Transverse colon (tissue), 3 donors: ENCODE data around the gene OR2T29.

ENCODE experiments used
- EP300 ChIP-seq: sonication (generic); formaldehyde crosslinking; IDR thresholded peaks from one replicate; pipeline ENCODE4 v1.6.1; 2017; ENCODE audit warnings: antibody characterized with exemption, low read depth
- POLR2A ChIP-seq: fragments of 450-650 bp; IDR thresholded peaks from one replicate; pipeline ENCODE4 v1.6.1; 2016; ENCODE audit warnings: antibody characterized with exemption, mild to moderate bottlenecking, moderate library complexity
- TF ChIP-seq, protein P1 (sequence below), 5 experiments: fragments of 200-600 bp in 3 of 5; fragments of 450-650 bp in 2 of 5; sonication (generic) in 3 of 5; IDR thresholded peaks; 1 replicate in 2 of 5; 2 replicates in 3 of 5; pipeline ENCODE4 v1.5.1; 2016 to 2017; ENCODE audit warnings: antibody characterized with exemption in 5 of 5, inconsistent platforms in 3 of 5, mild to moderate bottlenecking in 2 of 5, moderate library complexity in 1 of 5

DNA sequence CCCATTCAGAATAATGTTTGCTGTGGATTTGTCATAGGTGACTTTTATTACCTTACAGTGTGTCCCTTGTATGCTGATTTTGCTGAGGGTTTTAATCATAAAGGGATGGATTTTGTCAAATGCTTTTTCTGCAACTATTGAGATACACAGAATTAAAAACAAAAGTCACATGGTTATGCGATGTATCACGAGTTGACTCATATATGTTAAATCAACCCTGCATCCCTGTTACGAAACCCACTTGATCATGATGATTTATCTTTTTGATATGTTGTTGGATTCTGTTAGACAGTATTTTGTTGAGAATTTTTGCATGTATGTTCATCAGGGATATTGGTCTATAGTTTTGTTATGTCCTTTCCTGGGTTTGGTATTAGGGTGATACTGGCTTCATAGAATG lies 22.7 kb upstream of the OR2T29 start:
- TF ChIP-seq POLR2A: no peak
- TF ChIP-seq, protein P1, sequence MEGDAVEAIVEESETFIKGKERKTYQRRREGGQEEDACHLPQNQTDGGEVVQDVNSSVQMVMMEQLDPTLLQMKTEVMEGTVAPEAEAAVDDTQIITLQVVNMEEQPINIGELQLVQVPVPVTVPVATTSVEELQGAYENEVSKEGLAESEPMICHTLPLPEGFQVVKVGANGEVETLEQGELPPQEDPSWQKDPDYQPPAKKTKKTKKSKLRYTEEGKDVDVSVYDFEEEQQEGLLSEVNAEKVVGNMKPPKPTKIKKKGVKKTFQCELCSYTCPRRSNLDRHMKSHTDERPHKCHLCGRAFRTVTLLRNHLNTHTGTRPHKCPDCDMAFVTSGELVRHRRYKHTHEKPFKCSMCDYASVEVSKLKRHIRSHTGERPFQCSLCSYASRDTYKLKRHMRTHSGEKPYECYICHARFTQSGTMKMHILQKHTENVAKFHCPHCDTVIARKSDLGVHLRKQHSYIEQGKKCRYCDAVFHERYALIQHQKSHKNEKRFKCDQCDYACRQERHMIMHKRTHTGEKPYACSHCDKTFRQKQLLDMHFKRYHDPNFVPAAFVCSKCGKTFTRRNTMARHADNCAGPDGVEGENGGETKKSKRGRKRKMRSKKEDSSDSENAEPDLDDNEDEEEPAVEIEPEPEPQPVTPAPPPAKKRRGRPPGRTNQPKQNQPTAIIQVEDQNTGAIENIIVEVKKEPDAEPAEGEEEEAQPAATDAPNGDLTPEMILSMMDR (IDR thresholded peaks at IDR 0.05): no peak
- TF ChIP-seq EP300: no peak
